ENCODE results near the gene UGP2. TPM values are rescaled to one million over a fixed set of nuclear protein-coding genes. Genes with fewer than 3 reads are reported as not detected.

Gene UGP2
- polyA plus RNA-seq, 3 donors = 22.3 to 71.8 (median 49.9) TPM

- H3K27me3 Mint-ChIP-seq (ENCODE audit: low read depth in 3 of 3) = no peaks in the 10 kb centered on the region
- Histone ChIP-seq H3K27me3 (ENCODE audit: control insufficient read depth in 2 of 2, insufficient read depth in 2 of 2, low read length in 2 of 2) (no peaks in the 10 kb centered on the region), H3K36me3 (replicated peaks in 1 of 2; ENCODE audit: control insufficient read depth in 1 of 2, insufficient read depth in 2 of 2, low read length in 2 of 2) (peaks cover 28 to 91% of the 10 kb centered on the region in 2 donors), H3K9ac (ENCODE audit: insufficient read depth, low read length, poor library complexity, severe bottlenecking) (no peak overlapping the region), H2AFZ (ENCODE audit: insufficient read depth, low read depth, low read length, poor library complexity, severe bottlenecking) (no peak overlapping the region), H3K4me2 (replicated peaks; ENCODE audit: extremely low read depth, low read length, poor library complexity, severe bottlenecking) (no peak overlapping the region), H3K27ac (ENCODE audit: low read depth in 1 of 2, low read length in 2 of 2) (no peak overlapping the region), H3K4me3 (replicated peaks in 1 of 3; ENCODE audit: low read depth in 2 of 3, low read length in 3 of 3) (no peak overlapping the region), H3K79me2 (ENCODE audit: insufficient read depth, low read length) (peaks cover 81% of the 10 kb centered on the region), H3K4me1 (ENCODE audit: control insufficient read depth in 1 of 2, insufficient read depth in 2 of 2, low read length in 2 of 2) (no peaks in the 10 kb centered on the region), H4K20me1 (ENCODE audit: insufficient read depth, low read length) (peaks cover 52% of the 10 kb centered on the region), H3K9me3 (replicated peaks in 1 of 2; ENCODE audit: control insufficient read depth in 1 of 2, insufficient read depth in 1 of 2, low read length in 2 of 2) (no peaks in the 10 kb centered on the region)
- H3K9me3 Mint-ChIP-seq = no peaks in the 10 kb centered on the region
- no peak overlapping the region for H3K4me3 Mint-ChIP-seq
- peaks cover 2% of the 10 kb centered on the region for H3K4me1 Mint-ChIP-seq
- 100% methylated on average over 1 of the region's 4 CpGs for WGBS (ENCODE audit: insufficient coverage)
- no peak for TF ChIP-seq CTCF (IDR thresholded peaks at IDR 0.05)
- intact Hi-C loops (cut with micrococcal nuclease) = no loop called here
- no peak for DNase-seq
- no peak overlapping the region for H3K27ac Mint-ChIP-seq
- H3K36me3 Mint-ChIP-seq = peaks cover 45 to 69% of the 10 kb centered on the region in 2 donors
These were observed 30.2 kb downstream of the UGP2 start for GRCh38 chr2:63871864-63872263.

- DNase-seq = no peak
- H3K79me2 ChIP-seq (ENCODE audit: insufficient read depth, low read length) = peaks cover 73% of the 10 kb centered on the region
- no peak overlapping the region for H2AFZ ChIP-seq (ENCODE audit: insufficient read depth, low read depth, low read length, poor library complexity, severe bottlenecking)
- no peak overlapping the region for H3K4me2 ChIP-seq (replicated peaks; ENCODE audit: extremely low read depth, low read length, poor library complexity, severe bottlenecking)
- no peaks in the 10 kb centered on the region for H3K9me3 ChIP-seq (replicated peaks in 1 of 2; ENCODE audit: control insufficient read depth in 1 of 2, insufficient read depth in 1 of 2, low read length in 2 of 2)
- no peak for TF ChIP-seq CTCF (IDR thresholded peaks at IDR 0.05)
- WGBS (ENCODE audit: insufficient coverage) = no CpG with 5 or more reads among the region's 6 CpGs
- no peaks in the 10 kb centered on the region for H3K27me3 Mint-ChIP-seq (ENCODE audit: low read depth in 3 of 3)
- peaks cover 2% of the 10 kb centered on the region for H3K4me1 Mint-ChIP-seq
- intact Hi-C loops (cut with micrococcal nuclease) = no loop called here
- H3K36me3 ChIP-seq (replicated peaks in 1 of 2; ENCODE audit: control insufficient read depth in 1 of 2, insufficient read depth in 2 of 2, low read length in 2 of 2) = peaks cover 21 to 90% of the 10 kb centered on the region in 2 donors
- no peak overlapping the region for H3K4me3 ChIP-seq (replicated peaks in 1 of 3; ENCODE audit: low read depth in 2 of 3, low read length in 3 of 3)
- no peak overlapping the region for H3K4me3 Mint-ChIP-seq
- H3K4me1 ChIP-seq (ENCODE audit: control insufficient read depth in 1 of 2, insufficient read depth in 2 of 2, low read length in 2 of 2) = no peaks in the 10 kb centered on the region
- no peak overlapping the region for H3K27ac Mint-ChIP-seq
- peaks cover 47 to 74% of the 10 kb centered on the region in 2 donors for H3K36me3 Mint-ChIP-seq
- H4K20me1 ChIP-seq (ENCODE audit: insufficient read depth, low read length) = peaks cover 48% of the 10 kb centered on the region
- no peak overlapping the region for H3K27ac ChIP-seq (ENCODE audit: low read depth in 1 of 2, low read length in 2 of 2)
- no peaks in the 10 kb centered on the region for H3K9me3 Mint-ChIP-seq
- H3K27me3 ChIP-seq (ENCODE audit: control insufficient read depth in 2 of 2, insufficient read depth in 2 of 2, low read length in 2 of 2) = no peaks in the 10 kb centered on the region
- H3K9ac ChIP-seq (ENCODE audit: insufficient read depth, low read length, poor library complexity, severe bottlenecking) = no peak overlapping the region
These were observed 31.1 kb downstream of the UGP2 start for GRCh38 chr2:63872571-63873328.
